GM15510 (cell line): Measurements from ENCODE around the gene DGKB.

Experiments used
- POLR2A ChIP-seq: IDR thresholded peaks from 3 replicates; pipeline ENCODE4 v1.6.1; 2011; ENCODE audit warnings: borderline replicate concordance; ENCODE audit not compliant: insufficient read length; ENCODE audit errors: extremely low read depth

DGKB gene

GRCh38 chr7:14419531-14419930, 483.0 kb downstream of the DGKB start:
- TF ChIP-seq POLR2A = no peak

GRCh38 chr7:14418633-14419032, 483.9 kb downstream of the DGKB start:
- TF ChIP-seq POLR2A = no peak

GRCh38 chr7:14414274-14414986, 488.1 kb downstream of the DGKB start:
- no peak for TF ChIP-seq POLR2A

DNA sequence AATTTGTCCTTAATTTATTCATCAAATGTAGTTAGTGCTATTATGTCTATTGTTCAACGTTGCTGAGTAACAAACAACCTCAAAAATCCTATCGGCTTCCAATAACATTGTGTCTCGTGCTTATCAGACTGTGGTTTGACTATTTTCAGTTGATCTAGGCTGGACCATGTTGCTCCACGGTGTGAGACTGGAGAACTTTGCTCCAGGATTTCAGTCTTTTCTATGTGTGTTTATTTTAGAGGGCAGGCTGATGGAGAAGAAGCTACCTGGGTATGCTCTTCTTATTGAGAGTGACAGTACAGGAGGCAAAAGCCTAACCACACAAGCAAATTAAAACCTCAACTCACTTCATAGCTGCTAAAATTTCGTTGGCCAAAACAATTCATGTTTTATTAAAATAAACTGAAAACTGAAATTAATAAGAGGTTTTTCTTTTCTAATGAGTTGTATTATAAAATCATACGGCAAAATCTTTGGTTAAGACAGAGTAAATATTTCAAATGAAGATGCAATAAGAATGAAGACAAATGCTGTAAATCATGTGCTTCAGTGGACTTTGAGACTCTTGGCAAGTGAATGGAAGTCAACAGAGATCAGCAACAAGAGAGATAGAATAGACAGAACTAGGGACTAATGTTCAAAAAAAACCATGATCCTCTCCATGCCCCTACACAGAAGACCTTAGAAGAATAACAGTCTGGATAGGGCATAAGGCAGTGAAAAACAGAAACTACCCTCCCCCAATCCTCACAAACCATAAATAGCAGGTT, 495.1 kb downstream of the DGKB start:
- no peak for TF ChIP-seq POLR2A

DNA sequence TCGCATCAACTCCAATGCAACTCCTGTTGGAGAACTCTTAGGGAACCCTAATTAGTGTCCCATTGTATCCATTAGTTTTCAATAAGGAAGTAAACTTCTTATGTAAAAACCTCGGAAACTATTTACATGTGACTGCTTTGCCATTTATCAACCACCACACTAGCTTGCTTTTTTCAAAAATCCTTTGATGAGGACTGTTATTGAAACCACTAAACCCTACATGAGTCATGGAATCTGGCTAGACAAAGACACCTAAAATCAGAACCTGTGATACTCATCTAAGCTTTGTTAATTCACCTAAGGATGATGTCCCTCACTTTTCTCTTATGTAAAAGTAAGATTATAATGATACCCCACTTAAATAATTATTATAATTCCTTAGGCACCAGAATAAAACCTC, 499.0 kb downstream of the DGKB start:
- TF ChIP-seq POLR2A = no peak

DNA sequence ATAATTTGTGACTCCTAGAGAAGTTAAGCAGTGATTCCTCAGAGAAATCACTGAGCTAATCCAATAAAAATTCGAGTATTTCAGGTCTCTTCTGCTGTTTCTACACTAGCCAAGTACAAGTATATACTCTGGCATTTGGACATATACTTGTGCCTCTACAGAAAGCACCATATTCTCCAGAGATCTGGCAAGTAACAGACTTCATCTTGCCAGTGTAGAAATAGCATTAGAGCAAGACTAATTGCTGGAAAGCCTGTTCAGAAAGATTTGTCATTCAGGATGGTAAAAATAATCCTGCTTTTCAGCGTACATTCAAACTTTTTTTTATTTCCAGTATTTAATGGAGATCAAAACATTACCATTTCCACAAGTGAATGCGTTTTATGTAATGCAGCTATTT, 502.3 kb downstream of the DGKB start:
- TF ChIP-seq POLR2A = no peak

GRCh38 chr7:14398526-14398925, 504.0 kb downstream of the DGKB start:
- TF ChIP-seq POLR2A = no peak

- no peak for TF ChIP-seq POLR2A
Measured at GRCh38 chr7:14395860-14396259, 506.7 kb downstream of the DGKB start.

DNA sequence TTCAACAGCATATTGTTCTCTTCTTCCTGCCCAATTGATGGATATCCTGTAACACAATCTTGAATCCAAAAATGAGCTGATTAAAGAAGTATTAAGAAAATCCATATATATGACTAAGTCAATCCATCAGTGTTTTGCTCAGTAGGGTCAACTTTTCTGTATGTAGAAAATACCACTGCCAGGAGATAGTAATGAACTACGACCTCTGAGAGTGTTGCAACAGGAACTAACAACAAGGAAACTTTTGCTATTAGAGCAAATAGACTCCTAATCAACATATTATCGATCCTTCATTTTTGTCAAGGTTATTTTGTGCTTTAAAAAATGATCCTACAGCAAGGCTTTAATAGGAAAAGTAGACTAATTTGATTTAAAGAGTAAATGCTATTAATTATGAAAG, 507.8 kb downstream of the DGKB start:
- TF ChIP-seq POLR2A = no peak

GRCh38 chr7:14389595-14389994, 513.0 kb downstream of the DGKB start:
- TF ChIP-seq POLR2A = no peak

- TF ChIP-seq POLR2A = no peak
Measured at GRCh38 chr7:14389181-14389591, 513.4 kb downstream of the DGKB start.

DNA sequence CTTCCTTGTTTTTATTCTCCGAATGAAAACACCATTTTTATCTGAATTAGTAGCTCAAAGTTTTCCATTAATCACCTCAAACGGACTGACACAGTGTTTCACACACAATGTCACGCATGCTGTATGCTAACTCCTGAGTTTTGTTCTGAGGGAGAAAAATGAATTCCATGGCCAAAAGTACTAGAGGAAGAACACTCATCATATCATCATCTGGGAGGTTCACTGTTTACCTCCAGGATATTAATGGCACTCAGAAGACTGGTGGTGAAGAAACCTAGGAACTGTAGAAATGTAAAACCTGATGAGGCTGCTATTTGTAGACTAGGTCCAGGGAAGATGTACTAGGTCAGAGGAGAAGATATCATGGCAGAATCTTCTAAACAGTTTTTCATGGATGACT, 517.5 kb downstream of the DGKB start:
- TF ChIP-seq POLR2A = no peak

DNA sequence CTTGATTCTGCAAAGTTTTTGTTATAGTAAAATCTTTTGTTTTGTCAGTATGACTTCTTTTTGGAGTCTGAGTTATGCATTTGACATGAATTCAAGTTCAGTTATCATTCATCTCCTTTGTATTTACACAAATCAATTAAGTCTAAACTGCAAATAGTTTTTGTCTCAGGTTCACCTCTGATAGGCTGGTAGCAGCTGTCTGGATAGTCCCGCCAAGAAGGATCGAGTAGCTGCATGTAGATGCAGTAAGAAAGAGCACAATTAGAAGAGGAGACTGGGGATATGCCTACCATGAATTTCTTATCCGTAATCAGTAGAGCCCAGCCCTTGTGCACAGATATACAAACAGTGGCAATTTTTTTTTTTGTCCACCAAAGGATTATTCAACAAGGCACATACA, 520.6 kb downstream of the DGKB start:
- TF ChIP-seq POLR2A = no peak

GRCh38 chr7:14381306-14381705, 521.2 kb downstream of the DGKB start:
- no peak for TF ChIP-seq POLR2A

- TF ChIP-seq POLR2A = no peak
Measured at GRCh38 chr7:14380881-14381280, 521.7 kb downstream of the DGKB start.

- no peak for TF ChIP-seq POLR2A
Measured at GRCh38 chr7:14377646-14378266, 524.8 kb downstream of the DGKB start.
